GM21360 (cell line): ENCODE measurements around the gene ASS1.
"Not testable (repeated sequence)": the region's sequence is repeated elsewhere in the genome, so short reads cannot be mapped to it uniquely, and the experiment has no call there.

Experiments
- ATAC-seq: cut with Tn5 transposase; IDR thresholded peaks from one replicate; pipeline ENCODE4 v1.9.1; 2021; ENCODE audit warnings: mild to moderate bottlenecking, moderate library complexity; ENCODE audit not compliant: unreplicated experiment

ASS1 gene

GRCh38 chr9:130444565-130445221 is at the start of gene ASS1:
ASS1 (plus strand) TSS chr9:130444961; CDS start chr9:130452229, 7,268 bp downstream.
- ATAC-seq = no peak

- no peak for ATAC-seq
These were observed 48.8 kb upstream of the ASS1 start for GRCh38 chr9:130395810-130396435.

- no peak for ATAC-seq
These were observed 48.2 kb upstream of the ASS1 start for GRCh38 chr9:130396581-130396980.

GRCh38 chr9:130398487-130399240 is 46.1 kb upstream of the ASS1 start:
- ATAC-seq = no peak

- ATAC-seq = no peak
These were observed 45.0 kb upstream of the ASS1 start for GRCh38 chr9:130399768-130400167.

GRCh38 chr9:130400870-130401269 is 43.9 kb upstream of the ASS1 start:
- no peak for ATAC-seq

GRCh38 chr9:130401742-130402141 is 43.0 kb upstream of the ASS1 start:
- not testable (repeated sequence) for ATAC-seq

- ATAC-seq = no peak
These were observed 42.5 kb upstream of the ASS1 start for GRCh38 chr9:130402243-130402642.

GRCh38 chr9:130402645-130403440 is 41.9 kb upstream of the ASS1 start:
- no peak for ATAC-seq

GRCh38 chr9:130405657-130406257 is 39.0 kb upstream of the ASS1 start:
- no peak for ATAC-seq

GRCh38 chr9:130406278-130406895 is 38.4 kb upstream of the ASS1 start:
- ATAC-seq = no peak

GRCh38 chr9:130407916-130408663 is 36.7 kb upstream of the ASS1 start:
- ATAC-seq = no peak

GRCh38 chr9:130408669-130409068 is 36.1 kb upstream of the ASS1 start:
- no peak for ATAC-seq

- ATAC-seq = no peak
These were observed 35.5 kb upstream of the ASS1 start for GRCh38 chr9:130409246-130409645.

GRCh38 chr9:130410443-130410842 is 34.3 kb upstream of the ASS1 start:
- no peak for ATAC-seq

- no peak for ATAC-seq
These were observed 33.2 kb upstream of the ASS1 start for GRCh38 chr9:130411566-130411915.

- ATAC-seq = no peak
These were observed 30.6 kb upstream of the ASS1 start for GRCh38 chr9:130414081-130414731.

GRCh38 chr9:130414910-130415746 is 29.6 kb upstream of the ASS1 start:
- ATAC-seq = no peak
